ENCODE data around the gene TREH. TPM values are rescaled to one million over a fixed set of nuclear protein-coding genes. Genes with fewer than 3 reads are reported as not detected.

The TREH gene
- total and polyA plus RNA-seq, 4 donors: 0.17 to 1.1 (median 0.19) TPM; not detected in 1

GRCh38 chr11:118635237-118635591, 44.2 kb downstream of the TREH start:
- 50 to 65% methylated on average over 13 to 15 of the region's 15 CpGs for WGBS, 2 donors
- Histone ChIP-seq H3K27me3 (ENCODE audit: control insufficient read depth in 3 of 3, insufficient read depth in 3 of 3, low read length in 2 of 3) (no peaks in the 10 kb centered on the region), H3K9ac (ENCODE audit: insufficient read depth in 1 of 2, low read length in 2 of 2) (no peak overlapping the region), H3K4me3 (no peak overlapping the region), H3K4me1 (ENCODE audit: control insufficient read depth in 5 of 5, insufficient read depth in 5 of 5, low read length in 5 of 5) (peaks cover 7 to 27% (median 20%) of the 10 kb centered on the region in 5 donors), H3K36me3 (ENCODE audit: control insufficient read depth in 4 of 4, insufficient read depth in 4 of 4, low read length in 4 of 4) (peaks cover 3 to 38% (median 29%) of the 10 kb centered on the region in 4 donors), H3K9me3 (ENCODE audit: control insufficient read depth in 4 of 4, insufficient read depth in 3 of 4, low read length in 3 of 4) (no peaks in the 10 kb centered on the region), H3K27ac (ENCODE audit: low read depth in 1 of 2, low read length in 1 of 2) (peak overlapping the region; percentile 40 to 56)
- no peak for TF ChIP-seq CTCF (IDR thresholded peaks at IDR 0.05; ENCODE audit: control extremely low read depth, extremely low read depth)
- DNase-seq: peak in 1 of 3 donors; percentile 64
- ATAC-seq (ENCODE audit: insufficient read depth, low FRiP score): peak; percentile 3

- H3K4me3 ChIP-seq: no peak overlapping the region
- H3K4me1 ChIP-seq (ENCODE audit: control insufficient read depth in 5 of 5, insufficient read depth in 5 of 5, low read length in 5 of 5): peaks cover 9 to 27% (median 23%) of the 10 kb centered on the region in 5 donors
- no peaks in the 10 kb centered on the region for H3K9me3 ChIP-seq (ENCODE audit: control insufficient read depth in 4 of 4, insufficient read depth in 3 of 4, low read length in 3 of 4)
- ATAC-seq (ENCODE audit: insufficient read depth, low FRiP score) (peak; percentile 67), DNase-seq (peak; percentile 90 to 96 (median 90))
- H3K9ac ChIP-seq (ENCODE audit: insufficient read depth in 1 of 2, low read length in 2 of 2): peak overlapping the region in 1 of 2 donors; percentile 79
- TF ChIP-seq CTCF (IDR thresholded peaks at IDR 0.05; ENCODE audit: control extremely low read depth, extremely low read depth): no peak
- peaks cover 3 to 38% (median 27%) of the 10 kb centered on the region in 4 donors for H3K36me3 ChIP-seq (ENCODE audit: control insufficient read depth in 4 of 4, insufficient read depth in 4 of 4, low read length in 4 of 4)
- H3K27me3 ChIP-seq (ENCODE audit: control insufficient read depth in 3 of 3, insufficient read depth in 3 of 3, low read length in 2 of 3): no peaks in the 10 kb centered on the region
- WGBS, 2 donors: 28 to 48% methylated on average over 34 to 41 of the region's 41 CpGs
- peak overlapping the region; percentile 56 to 62 for H3K27ac ChIP-seq (ENCODE audit: low read depth in 1 of 2, low read length in 1 of 2)
These were observed 44.8 kb downstream of the TREH start for GRCh38 chr11:118634431-118635236.

- ATAC-seq (ENCODE audit: insufficient read depth, low FRiP score) (no peak), DNase-seq (no peak)
- no peak for TF ChIP-seq CTCF (IDR thresholded peaks at IDR 0.05; ENCODE audit: control extremely low read depth, extremely low read depth)
- WGBS, 2 donors: 61 to 72% methylated on average over 4 of the region's 4 CpGs
- H3K9ac ChIP-seq (ENCODE audit: insufficient read depth in 1 of 2, low read length in 2 of 2): peak overlapping the region in 1 of 2 donors; percentile 79
- peak overlapping the region; percentile 56 to 62 for H3K27ac ChIP-seq (ENCODE audit: low read depth in 1 of 2, low read length in 1 of 2)
- no peaks in the 10 kb centered on the region for H3K9me3 ChIP-seq (ENCODE audit: control insufficient read depth in 4 of 4, insufficient read depth in 3 of 4, low read length in 3 of 4)
- H3K27me3 ChIP-seq (ENCODE audit: control insufficient read depth in 3 of 3, insufficient read depth in 3 of 3, low read length in 2 of 3): no peaks in the 10 kb centered on the region
- H3K4me1 ChIP-seq (ENCODE audit: control insufficient read depth in 5 of 5, insufficient read depth in 5 of 5, low read length in 5 of 5): peaks cover 10 to 31% (median 23%) of the 10 kb centered on the region in 5 donors
- H3K36me3 ChIP-seq (ENCODE audit: control insufficient read depth in 4 of 4, insufficient read depth in 4 of 4, low read length in 4 of 4): peaks cover 3 to 40% (median 26%) of the 10 kb centered on the region in 4 donors
- no peak overlapping the region for H3K4me3 ChIP-seq
These were observed 45.5 kb downstream of the TREH start for GRCh38 chr11:118633979-118634378.

All from lung (tissue), 12 donors.